Mesenchymal stem cell (in vitro differentiated cells and primary cell): ENCODE data around the gene TAOK3.

Experiments used
- DNase-seq: peaks from one replicate; pipeline ENCODE4 v3.0.0-alpha.2; 2013
- H2AFZ ChIP-seq: one replicate; pipeline ENCODE4 v1.6.1; 2013; ENCODE audit warnings: low read depth, mild to moderate bottlenecking, control low read depth, inconsistent platforms, low read length, moderate library complexity
- H2AK5ac ChIP-seq: 2 replicates; pipeline ENCODE4 v1.6.1; 2013; ENCODE audit warnings: low read length, moderate library complexity, mild to moderate bottlenecking, inconsistent platforms; ENCODE audit not compliant: severe bottlenecking
- H2BK120ac ChIP-seq: one replicate; pipeline ENCODE4 v1.6.1; 2013; ENCODE audit warnings: low read depth, mild to moderate bottlenecking, inconsistent platforms, low read length, moderate library complexity
- H2BK12ac ChIP-seq, 2 experiments: one replicate each; pipeline ENCODE4 v1.6.1; 2013; ENCODE audit warnings: inconsistent platforms in 2 of 2, low read length in 2 of 2, mild to moderate bottlenecking in 2 of 2, moderate library complexity in 2 of 2, control low read depth in 1 of 2
- H2BK15ac ChIP-seq: one replicate; pipeline ENCODE4 v1.6.1; 2013; ENCODE audit warnings: mild to moderate bottlenecking, low read depth, inconsistent platforms; ENCODE audit not compliant: poor library complexity, severe bottlenecking
- H2BK5ac ChIP-seq: 2 replicates; pipeline ENCODE4 v1.6.1; 2013; ENCODE audit warnings: low read depth, mild to moderate bottlenecking, low read length, control low read depth, inconsistent platforms; ENCODE audit not compliant: poor library complexity, severe bottlenecking
- H3K14ac ChIP-seq, 2 experiments: one replicate each; pipeline ENCODE4 v1.6.1; 2013; ENCODE audit warnings: inconsistent platforms in 2 of 2, low read length in 2 of 2, control low read depth in 1 of 2, mild to moderate bottlenecking in 1 of 2, moderate library complexity in 1 of 2
- H3K18ac ChIP-seq, 2 experiments: one replicate each; pipeline ENCODE4 v1.6.1; 2013; ENCODE audit warnings: inconsistent platforms in 2 of 2, low read length in 2 of 2, control low read depth in 1 of 2, low read depth in 1 of 2, mild to moderate bottlenecking in 1 of 2
- H3K23ac ChIP-seq, 2 experiments: one replicate each; pipeline ENCODE4 v1.6.1; 2013; ENCODE audit warnings: inconsistent platforms in 2 of 2, low read length in 2 of 2, mild to moderate bottlenecking in 2 of 2, moderate library complexity in 2 of 2, control low read depth in 1 of 2
- H3K27ac ChIP-seq: 2 replicates; pipeline ENCODE4 v1.5.1; 2013; ENCODE audit warnings: mild to moderate bottlenecking, moderate library complexity, low read length, control low read depth, inconsistent platforms; ENCODE audit not compliant: poor library complexity, severe bottlenecking
- H3K27me3 ChIP-seq, 2 experiments: 2 replicates each; pipeline versions ENCODE4 v1.6.1 to v1.7.0; 2013; ENCODE audit warnings: low read length in 2 of 2, mild to moderate bottlenecking in 2 of 2, moderate library complexity in 2 of 2, control low read depth in 1 of 2, inconsistent platforms in 1 of 2; ENCODE audit not compliant: control insufficient read depth in 1 of 2, insufficient read depth in 1 of 2
- H3K36me3 ChIP-seq, 2 experiments: 2 replicates each; pipeline versions ENCODE4 v1.6.1 to v1.7.0; 2013; ENCODE audit warnings: low read length in 2 of 2, control low read depth in 1 of 2, inconsistent platforms in 1 of 2, low read depth in 1 of 2, mild to moderate bottlenecking in 1 of 2; ENCODE audit not compliant: insufficient read depth in 2 of 2, control insufficient read depth in 1 of 2
- H3K4ac ChIP-seq, 2 experiments: one replicate each; pipeline ENCODE4 v1.6.1; 2013; ENCODE audit warnings: inconsistent platforms in 2 of 2, low read length in 2 of 2, mild to moderate bottlenecking in 2 of 2, moderate library complexity in 2 of 2, control low read depth in 1 of 2, low read depth in 1 of 2
- H3K4me1 ChIP-seq: 2 replicates; pipeline ENCODE4 v1.6.1; 2013; ENCODE audit warnings: low read depth, low read length, control low read depth; ENCODE audit not compliant: control insufficient read depth, insufficient read depth
- H3K4me2 ChIP-seq: 2 replicates; pipeline ENCODE4 v1.6.1; 2013; ENCODE audit warnings: low read length, mild to moderate bottlenecking, inconsistent platforms; ENCODE audit not compliant: poor library complexity, severe bottlenecking
- H3K4me3 ChIP-seq, 2 experiments: 2 replicates each; pipeline versions ENCODE4 v1.5.1 to v1.7.0; 2013; ENCODE audit warnings: low read length in 2 of 2, mild to moderate bottlenecking in 2 of 2, control low read depth in 1 of 2, low read depth in 1 of 2; ENCODE audit not compliant: insufficient read depth in 1 of 2
- H3K79me1 ChIP-seq: replicated peaks from 2 replicates; pipeline ENCODE4 v1.6.1; 2013; ENCODE audit warnings: mild to moderate bottlenecking, control low read depth, low read length, inconsistent platforms; ENCODE audit not compliant: poor library complexity, severe bottlenecking
- H3K9ac ChIP-seq: 2 replicates; pipeline ENCODE4 v1.7.0; 2013; ENCODE audit warnings: mild to moderate bottlenecking, low read length, moderate library complexity
- H3K9me3 ChIP-seq: 2 replicates; pipeline ENCODE4 v1.7.0; 2013; ENCODE audit warnings: mild to moderate bottlenecking, low read length; ENCODE audit not compliant: control insufficient read depth
- H4K8ac ChIP-seq: one replicate; pipeline ENCODE4 v1.6.1; 2013; ENCODE audit warnings: inconsistent platforms, mild to moderate bottlenecking, low read length, moderate library complexity
- H4K91ac ChIP-seq: one replicate; pipeline ENCODE4 v1.6.1; 2013; ENCODE audit warnings: mild to moderate bottlenecking, low read length, inconsistent platforms
- WGBS: methylation state at CpG from one replicate; pipeline ENCODE4 v1.1.7; 2013; ENCODE audit warnings: mixed read lengths; 5-methylcytosine and 5-hydroxymethylcytosine counted together

The TAOK3 gene

GRCh38 chr12:118361889-118362288, 10.8 kb downstream of the TAOK3 start:
- Histone ChIP-seq H2BK12ac (no peak overlapping the region), H3K9ac (no peak overlapping the region), H3K4me2 (no peak overlapping the region), H4K8ac (no peak overlapping the region), H2BK15ac (no peak overlapping the region), H2BK120ac (no peak overlapping the region), H3K18ac (no peak overlapping the region), H3K27ac (no peak overlapping the region), H3K4ac (no peak overlapping the region), H3K4me3 (no peak overlapping the region), H3K23ac (no peak overlapping the region), H2AK5ac (no peak overlapping the region), H3K79me1 (peaks cover 15% of the 10 kb centered on the region), H2BK5ac (no peak overlapping the region), H3K36me3 (no peaks in the 10 kb centered on the region), H3K9me3 (no peaks in the 10 kb centered on the region), H4K91ac (no peak overlapping the region), H2AFZ (no peak overlapping the region), H3K4me1 (no peaks in the 10 kb centered on the region), H3K27me3 (no peaks in the 10 kb centered on the region), H3K14ac (no peak overlapping the region)
- DNase-seq: no peak
- WGBS: 100% methylated on average over 3 of the region's 4 CpGs

GRCh38 chr12:118361092-118361404, 11.7 kb downstream of the TAOK3 start:
- DNase-seq: no peak
- H3K23ac ChIP-seq: no peak overlapping the region
- H3K9me3 ChIP-seq: no peaks in the 10 kb centered on the region
- H2AK5ac ChIP-seq: no peak overlapping the region
- H3K18ac ChIP-seq: no peak overlapping the region
- H3K79me1 ChIP-seq: peaks cover 12% of the 10 kb centered on the region
- no peak overlapping the region for H3K14ac ChIP-seq
- H2BK120ac ChIP-seq: no peak overlapping the region
- H3K4ac ChIP-seq: no peak overlapping the region
- peak overlapping the region; percentile 53 for H3K27ac ChIP-seq
- H2AFZ ChIP-seq: no peak overlapping the region
- no peak overlapping the region for H3K4me2 ChIP-seq
- WGBS: no CpG with 5 or more reads among the region's 5 CpGs
- H4K91ac ChIP-seq: no peak overlapping the region
- H3K27me3 ChIP-seq: no peaks in the 10 kb centered on the region
- H3K9ac ChIP-seq: peak overlapping the region; percentile 75
- H4K8ac ChIP-seq: no peak overlapping the region
- no peaks in the 10 kb centered on the region for H3K36me3 ChIP-seq
- no peak overlapping the region for H2BK15ac ChIP-seq
- no peak overlapping the region for H2BK5ac ChIP-seq
- no peak overlapping the region for H2BK12ac ChIP-seq
- H3K4me1 ChIP-seq: peaks cover 3% of the 10 kb centered on the region
- H3K4me3 ChIP-seq: no peak overlapping the region

- Histone ChIP-seq H3K23ac (no peak overlapping the region), H2BK120ac (no peak overlapping the region), H2BK15ac (no peak overlapping the region), H3K79me1 (peaks cover 7% of the 10 kb centered on the region), H3K9ac (no peak overlapping the region), H2BK5ac (no peak overlapping the region), H4K8ac (no peak overlapping the region), H3K27ac (no peak overlapping the region), H3K14ac (no peak overlapping the region), H3K27me3 (no peaks in the 10 kb centered on the region), H2AFZ (no peak overlapping the region), H3K18ac (no peak overlapping the region), H3K4me1 (peaks cover 3% of the 10 kb centered on the region), H3K9me3 (no peaks in the 10 kb centered on the region), H3K36me3 (no peaks in the 10 kb centered on the region), H3K4me3 (no peak overlapping the region), H4K91ac (no peak overlapping the region), H2AK5ac (no peak overlapping the region), H3K4ac (no peak overlapping the region), H2BK12ac (no peak overlapping the region), H3K4me2 (no peak overlapping the region)
- DNase-seq: no peak
- WGBS: 86% methylated on average over 2 of the region's 4 CpGs
Measured at GRCh38 chr12:118359541-118359915, 13.2 kb downstream of the TAOK3 start.

- H3K4me3 ChIP-seq: no peak overlapping the region
- peaks cover 11% of the 10 kb centered on the region for H3K79me1 ChIP-seq
- H4K91ac ChIP-seq: no peak overlapping the region
- H3K9ac ChIP-seq: peak overlapping the region; percentile 89
- H2BK12ac ChIP-seq: no peak overlapping the region
- H3K14ac ChIP-seq: no peak overlapping the region
- H3K27me3 ChIP-seq: no peaks in the 10 kb centered on the region
- no peak overlapping the region for H2BK5ac ChIP-seq
- no peak for DNase-seq
- no peak overlapping the region for H3K4me2 ChIP-seq
- no peak overlapping the region for H3K27ac ChIP-seq
- no peak overlapping the region for H3K23ac ChIP-seq
- H3K18ac ChIP-seq: no peak overlapping the region
- no peaks in the 10 kb centered on the region for H3K9me3 ChIP-seq
- no peak overlapping the region for H2AK5ac ChIP-seq
- no peak overlapping the region for H2BK120ac ChIP-seq
- H3K4me1 ChIP-seq: peaks cover 3% of the 10 kb centered on the region
- WGBS: 43% methylated on average over 6 of the region's 7 CpGs
- no peak overlapping the region for H2BK15ac ChIP-seq
- H2AFZ ChIP-seq: no peak overlapping the region
- H3K4ac ChIP-seq: no peak overlapping the region
- H4K8ac ChIP-seq: no peak overlapping the region
- no peaks in the 10 kb centered on the region for H3K36me3 ChIP-seq
Measured at GRCh38 chr12:118358612-118359540, 13.8 kb downstream of the TAOK3 start.
